H54 (cell line): ENCODE data around the gene DPM2.

Experiments used
- DNase-seq: peaks from one replicate; pipeline ENCODE4 v3.0.0; 2011; ENCODE audit warnings: low spot score, mixed read lengths; ENCODE audit not compliant: insufficient read length
- FAIRE-seq: peaks from 3 replicates; lab custom pipeline; 2011; peaks lifted over from hg19 to GRCh38; lab: Jason Lieb, UNC
- POLR2A ChIP-seq: IDR thresholded peaks from 2 replicates; pipeline ENCODE4 v1.6.1; 2011; ENCODE audit warnings: low read depth, mild to moderate bottlenecking, low read length

The DPM2 gene

GRCh38 chr9:127918183-127919107, 19.2 kb downstream of the DPM2 start:
- DNase-seq (no peak), FAIRE-seq (no peak)
- no peak for TF ChIP-seq POLR2A

DNA sequence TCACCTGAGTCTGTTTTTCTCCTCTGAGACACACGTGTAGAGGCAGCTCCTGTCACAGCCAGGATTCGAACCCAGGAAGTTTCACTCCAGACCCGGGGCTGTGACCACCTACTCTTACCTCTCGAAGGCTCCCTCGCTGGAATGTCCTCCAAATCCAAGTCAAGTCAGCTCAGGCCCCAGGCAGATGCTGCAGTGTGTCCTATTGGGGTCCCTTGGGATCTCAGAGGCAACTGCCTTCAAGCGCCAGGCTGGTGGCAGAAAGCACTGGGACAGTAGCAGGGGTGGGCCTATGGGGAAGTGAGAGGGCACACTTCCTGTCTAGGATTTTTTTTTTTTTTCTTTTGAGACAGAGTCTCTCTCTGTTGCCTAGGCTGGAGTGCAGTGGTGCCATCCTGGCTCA, 20.1 kb downstream of the DPM2 start:
- FAIRE-seq: no peak
- no peak for TF ChIP-seq POLR2A
- no peak for DNase-seq

- FAIRE-seq (no peak), DNase-seq (peak; percentile 96)
- peak; percentile 66 for TF ChIP-seq POLR2A
These were observed 20.7 kb downstream of the DPM2 start, which contains the start of gene ST6GALNAC4 for GRCh38 chr9:127916720-127917581. Gene ST6GALNAC4 (minus strand): TSS chr9:127917041. CDS start chr9:127916419, 622 bp downstream.

DNA sequence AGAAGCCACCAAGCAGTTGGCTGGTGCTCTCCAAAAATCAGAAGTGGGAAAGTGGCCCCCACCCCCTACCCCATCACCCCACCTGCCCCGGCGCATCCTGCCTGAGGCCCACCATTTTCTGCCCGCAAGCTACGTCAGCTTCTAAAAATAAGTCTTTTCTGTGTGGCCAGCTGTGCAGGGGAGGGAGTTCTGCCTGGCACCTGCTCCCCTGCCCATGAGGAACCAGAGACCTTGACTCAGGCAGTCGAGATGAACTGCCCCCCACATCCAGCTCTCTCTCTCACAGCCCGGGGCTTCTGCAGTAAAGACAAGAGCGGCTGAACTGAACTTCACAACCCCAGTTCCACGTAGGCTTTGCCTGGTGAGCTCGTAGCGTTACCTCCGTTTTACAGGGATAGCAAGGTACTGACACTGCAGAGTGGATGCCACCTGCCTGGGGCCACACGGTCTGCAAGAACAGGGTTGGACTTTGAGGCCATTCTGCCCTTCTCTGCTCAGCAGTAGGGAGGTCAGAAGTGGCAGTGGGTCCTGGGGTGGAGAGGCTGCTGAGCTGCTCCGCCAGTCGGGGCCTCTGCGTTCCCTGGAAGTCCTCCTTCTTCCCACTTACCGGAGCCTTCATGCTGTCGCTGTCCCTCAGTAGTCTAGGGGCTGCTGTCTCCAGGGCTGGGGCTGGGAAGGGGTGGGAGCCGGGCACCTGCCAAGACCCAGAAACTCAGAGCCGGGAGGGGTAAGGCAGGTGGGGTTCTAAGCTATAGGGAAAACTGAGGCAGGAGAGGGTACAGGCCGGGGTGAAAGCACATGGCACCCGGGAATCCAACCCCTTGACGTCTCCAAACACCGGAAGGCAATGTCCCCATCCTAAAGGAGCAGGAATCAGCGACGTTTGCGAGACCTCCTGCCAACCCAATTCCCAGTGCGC, 21.6 kb downstream of the DPM2 start:
- no peak for TF ChIP-seq POLR2A
- no peak for FAIRE-seq
- no peak for DNase-seq

- TF ChIP-seq POLR2A: no peak
- FAIRE-seq (no peak), DNase-seq (no peak)
These were observed 22.3 kb downstream of the DPM2 start for GRCh38 chr9:127915325-127915752.

DNA sequence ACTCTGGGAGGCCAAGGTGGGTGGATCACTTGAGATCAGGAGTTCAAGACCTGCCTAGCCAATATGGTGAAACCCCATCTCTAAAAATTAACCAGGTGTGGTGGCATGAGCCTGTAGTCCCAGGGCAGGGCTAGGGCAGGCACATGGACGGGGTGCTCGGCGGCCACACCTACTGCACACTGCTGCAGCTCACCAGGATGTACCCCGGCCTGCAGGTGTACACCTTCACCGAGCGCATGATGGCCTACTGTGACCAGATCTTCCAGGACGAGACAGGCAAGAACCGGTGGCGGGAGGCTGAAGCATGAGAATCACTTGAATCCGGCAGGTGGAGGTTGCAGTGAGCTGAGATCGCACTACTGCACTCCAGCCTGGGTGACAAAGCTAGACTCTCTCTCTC, 24.0 kb downstream of the DPM2 start:
- no peak for DNase-seq

DNA sequence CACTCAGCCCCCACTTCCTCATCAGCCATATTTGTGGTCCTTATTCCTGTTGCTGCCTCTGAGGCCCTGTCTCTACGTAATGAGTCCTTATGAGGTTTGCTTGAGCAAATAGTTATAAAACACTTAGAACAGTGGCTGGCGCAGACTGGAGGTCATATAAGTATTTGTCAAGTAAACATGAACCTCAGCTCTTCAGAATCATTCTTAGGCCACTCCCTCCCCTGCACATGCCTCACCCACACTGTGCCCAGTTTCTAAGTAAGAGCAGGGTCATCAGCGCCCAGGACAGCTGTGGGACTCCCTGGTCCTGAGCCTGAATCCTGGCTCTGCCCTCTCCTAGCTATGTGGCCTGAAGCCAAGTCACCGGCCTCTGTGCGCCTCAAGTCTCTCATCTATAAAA, 24.8 kb downstream of the DPM2 start:
- no peak for DNase-seq
- no peak for FAIRE-seq
- no peak for TF ChIP-seq POLR2A

More for the DNA sequence above, 24.0 kb downstream of the DPM2 start:
- no peak for TF ChIP-seq POLR2A
- no peak for FAIRE-seq

DNA sequence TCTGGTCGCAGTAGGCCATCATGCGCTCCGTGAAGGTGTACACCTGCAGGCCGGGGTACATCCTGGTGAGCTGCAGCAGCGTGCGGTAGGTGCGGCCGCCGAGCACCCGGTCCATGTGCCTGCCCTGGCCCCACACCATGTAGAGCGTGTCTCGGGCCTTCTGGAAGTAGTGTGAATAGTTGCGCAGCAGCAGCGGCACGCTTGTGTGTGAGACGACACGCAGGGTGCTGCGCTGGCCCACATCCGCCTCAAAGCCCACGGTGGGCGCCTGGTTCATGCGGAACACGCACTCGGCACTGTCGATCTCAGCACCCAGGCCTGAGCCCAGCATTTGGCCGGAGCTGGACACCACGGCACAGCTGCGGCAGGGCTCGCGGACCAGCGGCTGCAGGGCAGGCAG, 25.4 kb downstream of the DPM2 start:
- no peak for DNase-seq
- no peak for FAIRE-seq
- TF ChIP-seq POLR2A: no peak

DNA sequence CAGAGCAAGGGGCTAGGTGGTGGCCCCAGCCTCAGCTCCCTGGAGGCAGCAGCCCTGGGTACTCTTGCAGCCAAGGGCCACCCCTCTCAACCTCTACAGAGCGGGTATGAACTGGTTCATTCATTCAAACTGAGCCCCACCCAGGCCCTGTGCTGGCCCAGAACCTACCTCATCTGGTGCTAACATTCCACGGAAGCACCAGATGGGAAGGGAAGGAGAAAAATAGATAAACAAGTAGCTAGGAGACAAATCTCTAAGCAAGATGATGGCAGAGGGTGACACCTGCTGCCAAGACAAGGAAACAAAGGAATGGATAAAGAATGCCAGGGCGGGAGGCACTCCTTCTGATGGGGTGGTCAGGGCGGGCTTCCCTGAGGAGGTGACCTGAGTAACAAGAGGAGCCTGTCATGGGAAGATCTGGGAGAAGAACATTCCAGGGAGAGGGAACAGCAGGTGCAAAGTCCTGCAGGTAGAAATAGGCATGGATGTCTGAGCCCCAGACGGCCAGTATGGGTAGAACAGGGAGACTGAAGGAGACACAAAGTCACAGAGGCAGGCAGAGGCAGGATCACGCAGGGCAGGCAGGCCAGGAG, 26.9 kb downstream of the DPM2 start:
- no peak for TF ChIP-seq POLR2A
- no peak for FAIRE-seq
- DNase-seq: no peak

DNA sequence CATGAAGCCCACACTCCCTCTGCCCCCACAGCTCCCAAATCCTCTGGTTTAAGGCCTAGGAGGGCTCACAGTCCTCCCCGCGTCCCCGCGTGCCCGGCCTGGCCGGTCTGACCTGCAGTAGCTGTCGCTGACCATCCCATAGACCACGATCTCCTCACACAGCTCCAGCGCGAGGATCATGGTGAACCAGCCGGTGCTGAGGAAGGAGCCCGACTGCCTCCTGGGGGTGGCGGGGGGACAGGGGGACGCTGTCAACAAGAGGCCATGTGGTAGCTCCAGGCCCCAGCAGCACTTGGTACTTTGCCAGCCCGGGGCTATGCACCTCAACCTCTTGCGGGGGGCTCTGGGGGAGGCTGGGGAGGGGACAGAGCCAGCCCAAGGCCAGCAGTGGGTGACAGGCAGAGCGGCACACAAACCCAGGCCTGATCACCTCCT, 27.8 kb downstream of the DPM2 start:
- FAIRE-seq: no peak
- DNase-seq: no peak
- TF ChIP-seq POLR2A: no peak

DNA sequence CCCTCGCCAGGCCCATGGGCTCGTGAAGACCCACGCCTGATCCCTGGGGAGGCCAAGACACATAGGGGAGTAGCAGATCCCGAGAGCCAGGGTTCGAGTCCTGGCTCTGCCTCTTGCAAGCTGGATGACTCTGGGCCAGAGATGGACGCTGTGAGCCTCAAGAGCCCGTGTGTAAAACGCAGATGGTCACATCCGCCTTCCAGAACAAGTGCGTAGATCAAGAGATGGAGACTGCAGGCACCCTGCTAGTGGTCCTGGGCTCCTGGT, 29.1 kb downstream of the DPM2 start:
- FAIRE-seq (no peak), DNase-seq (no peak)
- no peak for TF ChIP-seq POLR2A

DNA sequence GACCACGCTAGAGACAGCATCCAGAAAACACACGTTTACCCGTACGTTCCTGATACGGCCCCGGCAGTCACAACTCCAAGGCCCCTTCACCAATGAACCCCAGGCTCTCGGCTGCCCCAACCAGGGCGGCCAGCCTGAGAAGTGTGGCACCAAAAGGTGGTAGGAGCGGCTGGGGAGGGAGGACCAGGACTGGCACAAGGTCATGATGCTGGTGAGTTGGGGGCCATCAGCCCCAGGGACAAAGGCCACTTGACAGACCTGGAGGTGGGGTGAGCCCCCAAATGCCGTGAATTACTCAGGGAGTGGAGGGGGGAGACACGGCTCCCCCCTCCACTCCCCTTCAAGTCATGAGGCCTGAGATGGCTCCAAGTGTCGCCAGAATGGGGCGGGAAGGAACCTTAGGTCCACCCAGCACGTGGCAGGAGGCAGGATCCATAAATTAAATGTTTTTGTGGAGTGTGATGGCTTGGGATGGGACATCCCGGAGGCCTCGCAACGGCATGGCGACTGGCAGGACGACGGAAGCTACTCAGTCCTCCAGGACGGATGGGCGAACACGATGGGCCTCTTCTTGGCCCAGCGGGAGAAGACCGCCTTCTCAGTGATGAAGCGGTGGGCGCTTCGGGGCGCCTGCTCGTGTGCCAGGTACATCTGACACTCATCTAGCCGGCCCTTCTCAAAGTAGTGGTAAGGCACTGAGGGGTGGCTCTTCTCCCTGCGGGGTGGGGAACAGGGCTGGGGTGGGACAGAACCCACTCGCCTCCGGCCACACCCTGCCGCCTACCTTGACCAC, 29.6 kb downstream of the DPM2 start:
- TF ChIP-seq POLR2A: no peak
- FAIRE-seq: no peak
- no peak for DNase-seq
